GM21576 (cell line): ENCODE results near the gene TSPAN4.

Experiments
- ATAC-seq: cut with Tn5 transposase; IDR thresholded peaks from one replicate; pipeline ENCODE4 v1.9.1; 2021; ENCODE audit warnings: mild to moderate bottlenecking, moderate library complexity; ENCODE audit not compliant: unreplicated experiment

Gene TSPAN4

DNA sequence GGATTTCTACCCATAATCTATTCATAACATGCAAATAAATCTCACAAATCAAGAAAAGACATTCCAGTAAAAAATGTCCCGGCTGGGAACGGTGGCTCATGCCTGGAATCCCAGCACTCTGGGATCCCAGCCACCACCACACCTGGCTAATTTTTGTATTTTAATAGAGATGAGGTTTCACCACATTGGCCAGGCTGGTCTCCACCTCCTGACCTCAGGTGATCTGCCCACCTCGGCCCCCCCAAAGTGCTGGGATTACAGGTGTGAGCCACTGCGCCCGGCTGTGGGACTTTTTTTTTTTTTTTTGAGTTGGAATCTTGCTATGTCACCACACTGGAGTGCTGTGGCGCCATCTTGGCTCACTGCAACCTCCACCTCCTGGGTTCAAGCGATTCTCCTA lies 63.3 kb downstream of the TSPAN4 start:
- ATAC-seq: no peak

- no peak for ATAC-seq
These were observed 65.0 kb downstream of the TSPAN4 start for GRCh38 chr11:907668-908067.

DNA sequence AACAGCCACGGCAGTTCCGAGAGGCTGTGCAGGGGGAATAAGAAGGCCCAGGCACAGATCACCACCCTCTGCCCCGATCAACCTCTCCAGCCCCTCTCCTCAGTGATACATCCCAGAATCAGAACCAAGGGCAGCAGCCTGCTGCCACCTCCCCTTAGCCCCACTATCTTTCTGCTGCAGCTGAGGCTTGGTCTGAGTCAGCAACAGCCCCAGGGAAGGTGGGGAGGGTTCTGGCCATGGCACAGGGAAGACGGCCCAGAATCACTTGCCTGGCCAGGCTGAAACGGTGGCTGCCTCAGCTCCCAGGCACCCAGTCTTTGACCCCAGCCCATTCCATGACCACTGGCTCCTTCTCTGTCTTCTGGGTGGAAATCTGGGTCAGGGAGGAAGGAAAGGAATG lies 65.6 kb downstream of the TSPAN4 start:
- no peak for ATAC-seq

- ATAC-seq: no peak
These were observed 66.8 kb downstream of the TSPAN4 start for GRCh38 chr11:909406-909805.

- peak; percentile 18 for ATAC-seq
These were observed 67.5 kb downstream of the TSPAN4 start for GRCh38 chr11:910044-910588.

DNA sequence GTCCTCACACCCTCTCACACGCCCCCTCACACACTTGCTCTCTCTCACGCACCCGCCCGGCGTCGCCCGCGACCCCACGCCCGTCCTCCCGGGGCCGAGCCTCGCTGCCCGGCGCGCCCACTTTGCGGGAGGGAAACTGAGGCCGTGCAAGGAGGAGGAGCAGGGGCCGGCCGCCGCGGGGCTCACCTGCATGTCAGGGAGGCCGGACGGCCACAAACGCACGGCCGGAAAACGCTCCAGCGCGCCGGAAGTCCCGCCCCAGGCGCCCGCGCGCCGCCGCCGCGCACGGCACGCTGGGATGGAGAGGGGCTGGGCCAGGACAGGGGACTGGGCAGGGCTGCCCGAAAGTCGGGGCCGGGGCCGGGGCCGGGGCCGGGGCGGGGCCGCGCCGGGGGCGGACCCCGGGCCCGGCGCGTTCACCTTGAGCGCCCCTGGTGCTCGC lies 68.0 kb downstream of the TSPAN4 start, which contains the start of gene CHID1:
Gene CHID1, minus strand, starts transcription at position 222 of the 442 bp plus-strand sequence. CDS start 5,994 bp downstream, outside the sequence.
- peak; percentile 84 for ATAC-seq

GRCh38 chr11:911031-911889 lies 68.6 kb downstream of the TSPAN4 start:
- ATAC-seq: peak; percentile 25

- no peak for ATAC-seq
These were observed 69.2 kb downstream of the TSPAN4 start for GRCh38 chr11:911890-912219.

DNA sequence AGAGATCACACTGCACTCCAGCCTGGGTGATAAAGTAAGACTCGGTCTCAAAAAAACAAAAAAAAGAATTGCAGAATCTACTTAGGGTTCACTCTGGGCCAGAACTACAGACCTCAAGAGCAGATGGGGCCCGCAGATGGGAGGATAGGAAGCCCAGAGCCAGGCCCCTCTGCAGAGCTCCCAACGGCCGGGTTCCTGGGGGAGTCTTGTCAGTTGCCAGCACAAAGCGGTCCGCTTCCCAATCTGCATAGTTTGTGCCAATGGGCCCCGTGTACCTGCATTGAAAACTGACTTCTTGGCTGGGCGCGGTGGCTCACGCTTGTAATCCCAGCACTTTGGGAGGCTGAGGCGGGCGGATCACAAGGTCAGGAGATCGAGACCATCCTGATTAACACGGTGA lies 69.6 kb downstream of the TSPAN4 start:
- ATAC-seq: no peak

- ATAC-seq: no peak
These were observed 70.4 kb downstream of the TSPAN4 start for GRCh38 chr11:913043-913442.

DNA sequence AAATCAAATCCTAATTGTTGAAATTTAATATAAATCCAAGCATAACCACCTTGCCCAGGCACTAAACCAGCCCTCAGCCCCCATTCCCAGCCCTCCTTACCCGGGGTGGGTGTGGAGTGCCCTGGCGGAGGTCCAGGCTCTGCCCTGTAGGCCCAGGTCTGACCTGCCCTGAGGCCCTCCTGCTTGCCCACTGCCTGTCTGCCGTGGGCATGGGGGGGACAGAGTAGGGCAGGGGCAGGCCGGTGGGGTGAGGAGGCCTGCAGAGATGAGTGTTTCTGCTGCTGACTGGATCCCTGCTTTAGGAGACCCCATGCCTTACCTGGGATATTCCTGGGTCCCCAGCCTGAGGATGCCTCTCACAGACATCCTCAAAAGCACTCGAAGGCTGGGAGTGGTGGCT lies 71.6 kb downstream of the TSPAN4 start:
- no peak for ATAC-seq

DNA sequence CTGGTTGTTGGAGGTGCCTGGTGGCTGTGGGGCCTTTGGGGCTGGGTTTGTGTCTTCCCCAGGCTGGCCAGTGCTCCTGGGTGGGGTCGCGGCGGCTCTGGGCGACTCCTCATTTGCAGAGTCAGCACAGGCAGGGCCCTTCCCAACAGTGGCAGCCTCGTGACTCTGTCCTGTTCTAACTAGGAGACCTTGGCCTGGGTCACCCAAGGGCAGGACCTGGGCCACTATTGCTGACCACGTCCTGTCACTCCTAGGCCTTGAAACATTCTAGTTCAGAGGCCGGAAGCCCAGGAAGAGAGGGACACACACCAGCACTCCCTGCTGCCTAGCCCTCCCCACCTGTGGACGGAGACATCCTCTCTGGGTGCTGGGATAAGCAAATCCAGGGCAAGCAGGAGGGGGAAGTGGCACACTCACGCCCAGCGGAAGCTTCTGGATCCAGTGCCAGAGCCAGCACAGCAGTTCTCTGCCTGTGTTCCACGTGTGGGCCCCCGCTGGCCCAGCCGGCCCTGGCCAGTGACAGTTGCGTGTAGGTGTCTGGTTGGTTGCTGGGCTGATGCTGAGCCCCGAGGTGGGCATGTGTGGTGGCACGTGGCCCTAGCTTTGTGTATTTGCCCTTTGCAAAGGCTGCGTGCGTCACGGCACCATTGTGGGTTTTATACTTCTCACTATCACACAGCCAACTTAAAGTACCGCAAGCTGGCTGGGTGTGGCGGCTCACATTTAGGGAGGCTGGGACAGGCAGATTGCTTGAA lies 72.3 kb downstream of the TSPAN4 start:
- ATAC-seq: no peak
